COLO668 (cell line): ENCODE results near the gene EIF2A.

Experiments used
- DNase-seq: peaks from one replicate; lab custom pipeline; 2025; ENCODE audit not compliant: unreplicated experiment; lab: John Stamatoyannopoulos, UW

Gene EIF2A

GRCh38 chr3:150543128-150543527 lies 3.5 kb upstream of the EIF2A start:
- DNase-seq: no peak

- DNase-seq: no peak
Observed at GRCh38 chr3:150543531-150543930, 3.1 kb upstream of the EIF2A start.

- DNase-seq: no peak
Observed at GRCh38 chr3:150544041-150544440, 2.5 kb upstream of the EIF2A start.

- no peak for DNase-seq
Observed at GRCh38 chr3:150544726-150545125, 1.9 kb upstream of the EIF2A start.

- no peak for DNase-seq
Observed at GRCh38 chr3:150545419-150546225, 965 bp upstream of the EIF2A start.

GRCh38 chr3:150547045-150547741 lies 606 bp downstream of the EIF2A start:
- DNase-seq: no peak

- DNase-seq: no peak
Observed at GRCh38 chr3:150555859-150556436, 9.4 kb downstream of the EIF2A start.

- no peak for DNase-seq
Observed at GRCh38 chr3:150556792-150557191, 10.2 kb downstream of the EIF2A start.

- no peak for DNase-seq
Observed at GRCh38 chr3:150557725-150558124, 11.1 kb downstream of the EIF2A start.

GRCh38 chr3:150564243-150564642 lies 17.7 kb downstream of the EIF2A start:
- DNase-seq: no peak

GRCh38 chr3:150567328-150567727 lies 20.7 kb downstream of the EIF2A start:
- DNase-seq: no peak

GRCh38 chr3:150577855-150578254 lies 31.3 kb downstream of the EIF2A start:
- DNase-seq: no peak

GRCh38 chr3:150581174-150581573 lies 34.6 kb downstream of the EIF2A start:
- DNase-seq: no peak

- DNase-seq: no peak
Observed at GRCh38 chr3:150582620-150583019, 36.0 kb downstream of the EIF2A start.

GRCh38 chr3:150583028-150583427 lies 36.4 kb downstream of the EIF2A start:
- no peak for DNase-seq

- no peak for DNase-seq
Observed at GRCh38 chr3:150588027-150588830, 41.6 kb downstream of the EIF2A start.

GRCh38 chr3:150589759-150590158 lies 43.2 kb downstream of the EIF2A start:
- no peak for DNase-seq

GRCh38 chr3:150594150-150594549 lies 47.6 kb downstream of the EIF2A start:
- no peak for DNase-seq

- no peak for DNase-seq
Observed at GRCh38 chr3:150597646-150598045, 51.1 kb downstream of the EIF2A start.

GRCh38 chr3:150599611-150600297 lies 53.2 kb downstream of the EIF2A start:
- DNase-seq: no peak
